ENCODE data around the gene XXYLT1.
"Not testable (repeated sequence)": the region's sequence is repeated elsewhere in the genome, so short reads cannot be mapped to it uniquely, and the experiment has no call there.

The XXYLT1 gene

DNA sequence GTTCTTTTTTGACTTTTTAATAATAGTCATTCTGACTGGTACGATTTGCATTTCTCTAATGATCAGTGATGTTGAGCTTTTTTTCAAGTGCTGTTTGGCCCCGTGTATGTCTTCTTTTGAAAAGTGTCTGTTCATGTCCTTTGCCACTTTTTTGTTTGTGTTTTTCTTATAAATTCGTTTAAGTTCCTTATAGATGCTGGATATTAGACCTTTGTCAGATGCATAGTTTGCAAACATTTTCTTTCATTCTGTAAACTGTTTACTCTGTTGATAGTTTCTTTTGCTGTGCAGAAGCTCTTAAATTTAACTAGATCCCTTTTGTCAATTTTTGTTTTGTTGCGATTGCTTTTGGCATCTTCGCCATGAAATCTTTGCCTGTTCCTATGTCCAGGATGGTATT lies 220.7 kb downstream of the XXYLT1 start:
- DNase-seq: not testable (repeated sequence)

DNA sequence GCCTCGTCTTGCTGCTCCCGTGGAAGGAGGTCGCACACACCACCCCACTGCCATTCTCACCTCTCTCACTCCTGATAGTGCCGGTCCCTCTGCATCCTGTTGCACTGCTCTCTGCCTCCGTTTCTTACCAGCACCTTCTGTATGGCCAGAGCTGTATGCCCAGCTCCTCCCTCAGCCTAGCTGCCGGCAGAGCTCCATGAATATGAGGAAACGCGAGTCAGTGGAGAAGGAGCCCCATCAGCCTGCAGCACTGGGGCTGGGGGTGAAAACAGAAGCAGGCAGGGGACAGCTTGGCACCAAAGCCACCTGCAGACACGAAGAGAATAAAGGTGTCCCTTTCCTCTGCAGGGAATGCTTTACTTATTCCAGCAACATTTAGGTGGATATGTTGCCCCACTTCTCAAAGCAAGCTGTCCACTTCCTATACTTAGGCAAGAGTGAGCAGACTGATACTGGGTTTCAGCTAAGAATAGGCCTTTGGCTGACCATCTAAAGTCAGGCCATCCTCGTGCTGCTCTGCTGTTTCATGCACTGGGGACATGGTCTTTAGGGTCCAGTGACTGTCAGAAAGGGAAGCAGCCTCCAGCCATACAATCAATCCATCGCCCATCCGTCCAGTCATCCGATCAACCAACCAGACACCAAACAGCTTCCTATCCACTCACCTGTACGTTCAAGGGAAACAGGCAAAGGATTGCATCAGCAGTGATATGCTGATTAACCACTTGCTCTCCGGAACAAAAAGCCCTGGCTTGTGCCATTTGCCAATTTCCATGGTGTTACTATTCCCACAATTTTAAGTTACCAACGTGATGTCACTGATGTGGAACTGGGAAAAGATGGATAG lies 222.7 kb downstream of the XXYLT1 start:
- no peak for DNase-seq

DNA sequence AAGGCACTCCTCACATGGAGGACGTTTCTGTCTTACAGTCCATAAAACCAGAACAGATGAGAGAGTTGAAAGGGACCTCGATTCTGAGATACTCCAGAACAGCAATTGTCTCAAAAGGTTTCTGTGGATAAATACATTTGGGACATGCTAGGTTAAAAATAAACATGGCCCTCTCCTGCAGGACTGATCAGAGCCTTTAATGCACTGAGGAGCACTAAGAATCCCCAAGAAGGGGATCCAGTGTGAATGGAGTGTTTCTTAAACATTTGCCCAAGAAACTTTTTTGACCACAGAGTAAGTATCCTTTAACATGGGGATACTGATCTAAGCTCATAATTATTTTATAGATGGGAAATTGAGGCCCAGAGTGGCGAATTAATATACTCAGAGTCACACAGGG lies 223.4 kb downstream of the XXYLT1 start:
- no peak for DNase-seq

DNA sequence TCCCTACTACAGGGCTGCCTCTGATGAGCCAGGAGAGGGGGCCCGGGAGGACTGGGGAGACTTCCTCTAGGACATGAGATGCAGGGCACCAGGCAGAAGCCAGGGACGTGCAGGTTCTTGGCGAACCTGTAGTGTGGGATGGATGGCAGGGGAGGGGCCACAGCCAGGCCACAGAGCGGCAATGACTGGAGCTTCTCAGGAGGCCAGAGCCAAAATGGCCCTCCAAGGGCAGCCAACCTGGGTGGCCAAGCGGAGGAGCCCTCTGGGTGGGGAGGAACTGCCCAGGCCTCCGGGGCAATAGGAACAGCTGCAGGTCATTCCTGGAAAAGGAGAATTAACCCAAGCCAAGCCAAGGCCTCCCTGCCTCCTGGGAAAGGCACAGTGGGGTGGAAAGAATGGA lies 224.5 kb downstream of the XXYLT1 start:
- no peak for DNase-seq

DNA sequence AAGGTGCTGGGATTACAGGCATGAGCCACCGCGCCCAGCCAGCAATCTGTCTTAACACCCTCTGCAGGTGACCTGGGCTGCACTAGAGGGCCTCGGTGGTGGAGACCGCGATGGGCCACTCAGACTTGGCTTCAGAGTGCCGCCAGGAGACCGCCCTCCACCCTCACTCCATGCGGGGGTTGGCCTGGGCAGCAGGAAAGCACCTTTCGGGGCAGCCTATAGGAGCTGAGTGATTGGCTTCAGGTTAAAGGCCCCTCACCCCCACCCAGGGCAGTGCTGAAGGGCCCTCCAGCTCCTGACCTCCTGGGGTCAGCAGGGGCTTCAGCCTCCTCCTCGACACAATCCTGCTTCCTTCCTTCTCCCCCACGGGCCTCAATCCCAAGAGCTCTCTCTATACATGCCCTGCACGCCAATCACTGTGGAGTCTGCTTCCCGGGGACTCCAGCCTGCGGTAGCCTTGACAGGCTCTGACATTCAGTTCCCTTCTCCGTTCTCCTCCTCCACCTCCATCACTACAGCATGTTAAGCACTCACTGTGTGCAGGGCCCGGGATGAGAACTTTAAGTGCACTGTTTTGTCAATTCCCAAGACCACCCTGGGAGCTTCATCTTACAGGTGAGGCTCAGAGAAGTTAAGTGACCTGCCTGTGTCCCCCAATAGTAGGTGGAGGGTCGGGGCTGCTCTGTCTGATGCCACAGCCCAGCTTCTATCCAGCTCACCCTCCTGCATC lies 225.3 kb downstream of the XXYLT1 start:
- DNase-seq: no peak

DNA sequence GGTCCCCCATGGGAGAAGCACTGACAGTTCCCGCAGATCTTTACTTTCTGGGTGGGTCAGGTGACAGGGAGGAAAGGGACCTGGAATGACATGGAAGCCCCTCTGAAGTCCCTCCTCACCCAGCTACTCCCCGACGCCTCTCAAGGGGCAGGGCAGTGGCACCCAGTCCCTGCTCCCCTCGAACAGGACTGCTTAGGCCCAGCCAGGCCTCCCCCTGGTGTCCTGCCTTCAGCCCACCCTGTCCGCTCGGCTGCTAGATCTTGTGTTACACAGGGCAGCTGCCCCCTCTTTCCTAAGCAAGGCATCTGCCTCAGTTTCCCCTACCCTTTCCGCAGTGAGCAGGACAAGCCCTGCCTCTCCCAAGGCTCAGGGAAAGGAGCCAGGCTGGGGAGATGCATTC lies 226.5 kb downstream of the XXYLT1 start:
- no peak for DNase-seq

DNA sequence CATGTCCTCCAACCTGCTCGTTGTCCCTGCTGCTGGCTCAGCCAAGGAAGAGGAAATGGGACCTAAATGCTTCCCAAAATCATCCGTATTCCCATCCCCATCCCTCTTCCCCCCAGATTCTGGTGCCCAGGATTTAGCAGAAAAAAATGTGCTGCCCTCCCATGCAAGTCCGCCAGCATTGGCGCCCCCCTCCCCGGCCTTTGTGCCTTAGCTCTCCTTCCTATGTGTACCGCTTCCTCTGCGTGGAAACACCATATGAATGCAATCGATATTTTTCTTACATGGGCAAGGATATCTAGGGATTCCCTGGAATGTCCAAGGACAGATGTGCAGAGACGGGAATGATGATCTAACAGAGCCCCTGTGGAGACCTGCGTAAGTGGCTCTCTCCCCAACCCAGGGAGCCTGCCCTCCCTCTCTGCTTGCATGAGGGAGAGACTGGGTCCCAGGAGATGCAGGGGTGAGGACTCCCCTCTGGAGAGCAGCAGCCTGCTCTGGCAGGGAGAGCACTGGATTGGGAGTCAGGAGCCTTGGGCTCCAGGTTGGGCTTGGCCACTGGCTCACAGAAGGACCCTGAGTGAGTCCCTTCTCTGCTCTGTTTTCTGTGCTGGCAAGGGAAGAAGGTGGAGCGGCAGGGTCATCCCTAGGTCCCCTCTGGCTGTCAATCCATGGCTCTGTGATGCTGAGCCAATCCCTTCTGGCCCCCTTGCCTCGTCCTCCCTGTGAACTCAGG lies 227.2 kb downstream of the XXYLT1 start:
- no peak for DNase-seq

DNA sequence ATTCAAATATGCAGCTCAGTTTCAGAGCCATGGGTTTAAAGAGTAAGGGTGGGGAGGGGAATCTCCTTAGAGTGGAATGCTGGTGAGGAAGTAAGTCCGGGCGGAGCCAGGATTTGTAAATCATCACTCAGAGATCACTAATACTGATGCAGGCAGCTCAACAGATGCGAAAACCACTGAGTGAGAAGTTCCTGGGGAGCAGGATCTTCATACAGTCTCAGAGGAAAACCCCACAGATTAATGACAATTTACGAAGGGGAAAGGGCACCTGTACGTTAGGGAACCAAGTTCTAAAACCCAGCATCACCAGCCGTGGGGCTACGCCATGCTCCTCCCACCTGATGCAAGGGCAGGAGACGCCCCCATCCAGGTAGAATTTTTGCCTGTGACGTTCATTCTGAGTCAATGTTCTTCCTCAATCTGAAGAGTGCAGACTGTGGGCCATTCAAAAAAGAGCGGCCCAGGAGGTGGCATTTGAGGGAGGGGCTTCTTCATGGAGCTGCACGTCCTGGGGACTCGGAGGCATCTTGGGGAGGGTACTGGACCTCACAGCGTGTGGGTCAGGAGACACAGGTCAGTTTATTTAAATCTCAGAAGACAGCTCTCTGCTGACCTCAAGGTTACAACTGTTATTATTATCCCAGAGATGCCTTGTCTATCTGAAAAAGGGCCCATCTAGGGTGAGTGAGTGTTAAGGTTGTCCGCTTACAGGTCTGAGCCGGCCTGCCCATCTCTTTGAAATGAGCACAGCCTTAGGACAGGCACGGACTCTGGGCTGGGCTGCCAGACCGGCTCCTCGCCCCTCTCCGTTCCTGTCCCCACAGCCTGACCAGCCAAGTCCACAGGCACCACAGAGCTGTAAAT lies 228.0 kb downstream of the XXYLT1 start:
- DNase-seq: no peak

DNA sequence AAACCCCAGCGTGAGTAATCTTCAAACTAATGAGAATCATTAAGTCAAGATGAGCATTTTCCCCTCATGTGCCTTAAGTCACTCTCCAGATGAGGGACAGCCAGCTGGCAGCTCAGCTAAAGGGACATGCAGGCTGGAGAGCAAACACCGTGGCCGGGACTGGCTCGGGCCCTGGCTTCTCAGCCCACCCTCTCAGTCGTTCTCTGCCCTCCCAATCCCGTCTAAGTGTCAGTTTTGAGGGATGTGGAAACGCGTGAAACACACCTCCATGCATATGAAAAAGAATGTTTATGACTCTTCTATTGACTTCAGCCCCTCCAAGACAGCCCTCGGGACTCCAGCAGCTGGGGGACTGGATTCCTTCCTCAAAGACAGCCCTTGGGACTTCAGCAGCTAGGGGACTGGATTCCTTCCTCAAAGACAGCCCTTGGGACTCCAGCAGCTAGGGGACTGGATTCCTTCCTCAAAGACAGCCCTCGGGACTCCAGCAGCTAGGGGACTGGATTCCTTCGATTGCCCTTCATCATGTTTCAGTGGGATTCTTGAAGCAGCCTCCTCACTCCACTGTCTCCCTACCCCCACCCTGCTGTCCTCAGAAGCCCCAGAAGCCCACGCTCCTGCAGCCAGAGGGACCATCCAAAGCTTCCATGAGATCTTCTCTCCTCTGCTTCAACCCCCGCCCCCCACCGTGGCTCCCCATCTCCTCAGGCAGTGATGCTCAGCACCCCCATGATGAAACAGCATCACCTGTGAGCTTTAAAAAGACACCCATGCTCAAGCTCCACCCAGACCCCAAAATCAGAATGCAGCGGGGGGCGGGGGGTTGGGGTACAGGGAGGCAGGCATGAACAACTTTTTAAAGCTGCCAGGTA lies 228.9 kb downstream of the XXYLT1 start:
- no peak for DNase-seq

DNA sequence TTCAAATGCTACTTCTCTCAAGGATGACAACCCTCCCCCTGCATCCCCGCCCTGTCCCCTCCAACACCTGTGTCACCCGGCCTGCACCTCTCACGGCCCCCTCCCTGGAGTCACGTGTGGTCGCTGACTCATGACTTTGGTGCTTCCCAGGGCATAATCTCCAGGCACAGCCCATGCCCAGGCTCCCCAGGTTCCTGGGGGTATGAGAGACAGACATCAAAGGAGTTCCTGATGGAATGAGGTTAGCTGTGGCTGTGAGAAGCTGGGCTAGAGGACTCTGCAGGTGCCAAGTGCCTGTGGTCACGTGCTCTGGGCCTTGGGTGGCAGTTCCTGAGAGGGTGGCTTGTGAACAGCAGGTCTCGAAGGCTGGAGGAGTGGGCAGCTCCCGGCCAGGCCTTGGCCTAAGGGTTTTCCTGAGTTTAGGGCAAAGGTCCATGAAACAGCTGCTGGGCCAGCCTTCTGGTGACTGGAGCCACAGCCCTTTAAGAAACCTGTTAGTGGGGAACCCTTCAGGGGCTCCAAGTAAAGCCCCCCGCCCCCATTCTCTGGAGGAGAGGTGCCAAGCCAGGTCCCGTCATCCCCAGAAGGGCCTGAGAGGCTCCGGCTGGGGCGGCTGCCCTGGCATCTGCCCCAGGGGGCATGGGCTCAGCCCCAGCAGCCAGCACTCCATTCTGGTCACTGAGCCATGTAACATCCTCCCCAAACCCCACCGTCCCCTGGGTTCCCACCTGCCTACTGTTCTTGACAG lies 230.0 kb downstream of the XXYLT1 start:
- no peak for DNase-seq

DNA sequence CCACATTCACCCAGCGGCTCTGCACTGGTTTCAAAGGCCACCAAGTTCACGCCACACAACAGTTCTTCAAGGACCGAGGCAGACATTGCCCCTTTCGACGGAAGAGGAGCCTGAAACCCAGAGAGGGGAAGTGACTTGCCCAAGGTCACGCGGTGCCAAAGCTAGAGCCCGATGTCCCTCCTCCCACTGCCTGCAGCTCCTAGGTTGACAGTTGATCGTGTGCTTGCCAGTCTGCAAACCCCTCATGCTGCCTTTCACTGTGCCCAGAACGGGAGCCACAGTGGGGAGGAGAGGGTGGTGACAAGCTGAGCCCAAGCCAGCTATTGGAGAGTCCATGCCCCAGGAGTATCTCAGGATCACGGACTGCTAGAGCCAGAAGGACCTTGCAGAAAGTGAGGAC lies 230.9 kb downstream of the XXYLT1 start:
- no peak for DNase-seq

DNA sequence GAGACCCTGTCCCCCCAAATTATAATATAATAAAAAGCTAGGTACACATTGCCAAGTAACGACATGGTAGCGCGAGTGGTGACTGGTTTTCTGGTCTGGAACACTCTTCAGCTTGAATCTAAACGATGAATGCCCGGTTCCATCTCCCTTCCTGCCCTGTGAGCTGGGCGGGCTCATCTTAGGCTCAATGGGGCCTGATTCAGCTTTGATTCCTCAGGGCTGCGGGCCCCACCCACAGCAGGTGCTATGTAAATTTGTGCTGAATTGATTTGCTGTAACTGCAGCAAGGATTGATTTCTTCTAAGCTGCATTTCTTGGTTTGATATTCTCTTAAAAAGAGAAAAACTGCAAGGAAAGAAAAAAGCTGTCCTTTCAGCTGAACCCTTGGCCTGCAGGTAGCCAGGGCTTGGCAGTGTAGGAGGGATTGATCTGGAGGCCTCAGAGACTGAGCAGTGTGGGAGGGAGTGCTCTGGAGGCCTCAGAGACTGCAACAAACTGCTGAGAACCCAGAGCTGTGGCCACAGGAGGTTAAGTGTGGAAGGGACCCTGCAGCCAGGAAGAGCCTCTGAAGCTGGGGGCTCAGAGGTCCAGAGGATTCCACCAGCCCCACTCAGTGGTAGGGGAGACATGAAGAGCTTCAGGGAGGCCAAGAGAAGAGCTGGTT lies 231.6 kb downstream of the XXYLT1 start:
- DNase-seq: no peak

DNA sequence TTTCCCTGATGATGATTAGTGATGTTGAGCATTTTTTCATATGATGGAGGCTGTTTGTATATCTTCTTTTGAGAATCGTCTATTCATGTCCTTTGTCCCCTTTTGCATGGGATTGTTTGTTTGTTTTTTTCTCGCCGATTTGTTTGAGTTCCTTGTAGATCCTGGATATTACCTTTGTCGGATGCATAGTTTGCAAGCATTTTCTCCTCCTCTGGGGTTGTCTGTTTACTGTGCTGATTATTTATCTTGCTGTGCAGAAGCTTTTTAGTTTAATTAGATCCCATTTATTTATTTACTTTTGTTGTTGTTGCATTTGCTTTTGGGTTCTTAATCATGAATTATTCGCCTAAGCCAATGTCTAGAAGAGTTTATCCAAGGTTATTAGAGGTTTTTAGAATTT lies 232.8 kb downstream of the XXYLT1 start:
- no peak for DNase-seq

DNA sequence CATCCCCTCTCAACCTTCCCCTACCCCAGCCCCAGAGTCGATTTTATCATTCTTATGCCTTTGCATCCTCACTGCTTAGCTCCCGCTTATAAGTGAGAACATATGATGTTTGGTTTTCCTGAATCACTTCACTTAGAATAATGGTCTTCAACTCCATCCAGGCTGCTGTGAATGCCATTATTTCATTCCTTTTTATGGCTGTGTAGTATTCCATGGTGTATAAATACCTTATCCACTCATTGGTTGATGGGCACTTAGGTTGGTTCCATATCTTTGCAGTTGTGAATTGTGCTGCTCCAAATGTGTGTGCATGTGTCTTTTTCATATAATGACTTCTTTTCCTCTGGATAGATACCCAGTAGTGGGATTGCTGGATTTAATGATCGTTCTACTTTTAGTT lies 233.4 kb downstream of the XXYLT1 start:
- not testable (repeated sequence) for DNase-seq

DNA sequence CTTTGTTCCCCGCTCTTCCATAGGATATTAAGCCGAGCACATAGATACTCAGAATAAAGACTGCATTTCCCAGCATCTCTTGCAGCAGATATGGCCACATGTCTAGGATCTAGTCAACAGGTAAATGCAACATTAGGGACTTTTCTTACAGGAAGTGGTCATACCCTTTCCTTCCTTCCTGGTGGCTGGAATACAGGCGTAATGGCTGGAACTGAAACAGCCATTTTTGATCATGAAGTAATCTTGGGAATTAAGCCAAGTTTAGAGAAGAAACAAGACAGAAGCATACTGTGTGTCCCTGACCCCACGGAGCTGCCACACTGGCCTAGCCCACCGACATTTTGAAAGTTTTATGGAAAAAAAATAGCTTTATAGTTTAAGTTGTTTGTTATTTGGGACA lies 234.0 kb downstream of the XXYLT1 start:
- no peak for DNase-seq

DNA sequence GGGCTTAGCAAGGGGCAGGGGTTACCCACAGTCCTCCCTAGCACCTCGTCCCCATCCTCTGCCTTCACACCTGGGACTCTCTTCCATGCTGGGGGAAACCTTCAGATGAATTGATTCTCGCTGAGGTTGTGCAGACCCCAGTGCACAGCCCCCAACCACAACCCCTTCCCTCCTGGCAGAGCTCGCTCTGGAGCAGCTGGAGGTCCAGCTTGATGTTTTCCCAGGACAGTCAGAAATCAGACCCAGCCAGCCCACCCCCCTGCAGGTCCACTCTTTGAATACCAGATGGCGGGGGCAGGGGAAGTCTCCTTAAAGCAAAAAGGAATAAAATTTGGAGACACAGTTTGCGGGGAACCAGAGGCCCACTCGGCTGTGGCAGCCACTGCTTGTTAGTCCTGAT lies 234.4 kb downstream of the XXYLT1 start:
- DNase-seq: no peak

DNA sequence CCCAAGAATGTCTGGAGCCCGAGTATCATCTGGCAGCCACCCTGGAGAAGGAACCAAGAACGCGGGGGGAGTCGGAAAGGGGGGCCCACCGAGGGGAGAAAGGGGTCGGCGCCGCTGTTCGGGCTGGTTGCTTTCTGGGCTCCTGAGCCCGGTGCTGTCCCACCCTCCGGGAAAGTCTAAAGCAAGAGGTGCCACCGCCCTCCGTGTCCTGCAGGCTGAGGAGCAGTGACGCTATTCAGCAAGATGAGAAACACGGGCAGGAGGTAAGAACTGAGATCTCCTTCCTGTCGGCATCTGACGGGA lies 234.8 kb downstream of the XXYLT1 start:
- DNase-seq: no peak

DNA sequence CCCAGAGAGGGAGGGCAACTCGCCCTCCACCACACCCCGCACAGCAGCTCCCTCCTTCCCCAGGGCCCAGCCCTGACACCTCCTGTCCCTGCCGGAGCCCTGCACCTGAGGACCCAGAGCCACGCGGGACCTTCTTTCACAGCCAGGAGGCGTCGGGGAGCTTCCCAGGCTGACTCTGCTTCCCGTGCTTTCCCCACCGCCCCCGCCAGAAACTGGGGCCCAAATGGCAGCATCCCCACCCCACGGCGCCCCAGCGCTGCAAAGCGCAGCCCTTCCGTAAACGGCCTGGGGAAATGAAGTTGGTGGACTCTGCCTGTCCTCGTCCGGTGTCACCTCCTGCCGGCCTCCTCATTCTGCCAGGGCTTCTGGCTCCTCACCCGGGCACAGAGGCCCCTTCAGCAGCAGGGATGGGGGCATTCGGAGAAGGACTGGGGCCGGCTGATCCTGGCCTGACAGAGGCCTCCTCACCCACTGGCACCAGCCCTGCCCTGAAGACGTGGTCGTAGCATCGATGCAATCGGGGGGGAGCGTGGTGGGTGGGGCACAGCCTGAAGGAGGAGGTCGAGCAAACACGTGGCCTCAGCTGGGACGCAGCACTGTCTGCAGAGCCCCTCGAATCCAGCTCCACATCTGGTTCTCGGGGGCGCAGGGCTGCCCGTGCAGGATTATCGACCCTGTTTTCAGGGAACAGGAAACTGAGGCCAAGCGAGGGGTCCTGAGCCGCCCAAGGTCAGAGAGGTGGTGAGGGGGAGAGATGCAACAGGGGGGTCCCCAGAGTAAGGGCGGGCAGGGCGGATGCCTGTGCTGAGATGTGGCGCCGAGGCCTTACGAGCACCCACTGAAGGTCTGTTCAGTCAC lies 235.4 kb downstream of the XXYLT1 start:
- DNase-seq: no peak
